Aorta (tissue), 5 donors: ENCODE data around the gene DDX46. TPM values are rescaled to one million over a fixed set of nuclear protein-coding genes. Genes with fewer than 3 reads are reported as not detected.
"Not testable (repeated sequence)": the region's sequence is repeated elsewhere in the genome, so short reads cannot be mapped to it uniquely, and the experiment has no call there.

Experiments
- ATAC-seq: fragments of 200-7000 bp; cut with Tn5 transposase; one replicate; pipeline ENCODE4 v1.9.1; 2022; ENCODE audit warnings: moderate library complexity; ENCODE audit not compliant: low FRiP score
- DNase-seq, 2 donors: peaks; one replicate each; pipeline ENCODE4 v3.0.0-alpha.2; 2020
- H3K27ac ChIP-seq, 2 donors: one replicate each; pipeline ENCODE4 v1.5.1; 2013; ENCODE audit warnings: low read length in 2 of 2, mild to moderate bottlenecking in 2 of 2, moderate library complexity in 2 of 2, control low read depth in 1 of 2, inconsistent platforms in 1 of 2, low read depth in 1 of 2
- H3K27me3 ChIP-seq, 2 donors: one replicate each; pipeline ENCODE4 v1.6.1; 2013; ENCODE audit warnings: control low read depth in 1 of 2, low read length in 1 of 2, mild to moderate bottlenecking in 1 of 2, moderate library complexity in 1 of 2; ENCODE audit not compliant: insufficient read depth in 2 of 2, control insufficient read depth in 1 of 2
- H3K36me3 ChIP-seq, 2 donors: one replicate each; pipeline ENCODE4 v1.6.1; 2013; ENCODE audit warnings: control low read depth in 1 of 2, low read length in 1 of 2, mild to moderate bottlenecking in 1 of 2; ENCODE audit not compliant: insufficient read depth in 2 of 2, control insufficient read depth in 1 of 2
- H3K4me1 ChIP-seq, 2 donors: one replicate each; pipeline ENCODE4 v1.6.1; 2013; ENCODE audit warnings: low read length in 2 of 2, control low read depth in 1 of 2, mild to moderate bottlenecking in 1 of 2, moderate library complexity in 1 of 2; ENCODE audit not compliant: insufficient read depth in 2 of 2, control insufficient read depth in 1 of 2
- H3K4me3 ChIP-seq, 2 donors: one replicate each; pipeline ENCODE4 v1.5.1; 2013; ENCODE audit warnings: low read length in 2 of 2, control low read depth in 1 of 2, mild to moderate bottlenecking in 1 of 2
- H3K9me3 ChIP-seq: one replicate; pipeline ENCODE4 v1.6.1; 2013; ENCODE audit warnings: mild to moderate bottlenecking, low read length; ENCODE audit not compliant: control insufficient read depth
- WGBS, 2 donors: extraction: QIAGEN DNeasy Blood & Tissue Kit; methylation state at CpG; one replicate each; pipeline ENCODE4 v1.1.7; 2013; 5-methylcytosine and 5-hydroxymethylcytosine counted together
- intact Hi-C, 2 donors: fragments of 100-400 bp; cut with DNase I; formaldehyde crosslinking; loops; one replicate each; pipeline versions ENCODE4 v1.14.2 to v1.15.0; 2022
- polyA plus RNA-seq, 2 donors: library from polyadenylated mRNA; stranded (reverse); fragments of 200-250 nt; gene quantifications; one replicate each; pipeline ENCODE4 v1.2.3, GENCODE V29; 2013
- total RNA-seq, 2 donors: library from RNA; stranded (reverse); fragmentation: NEBNext Ultra II Directional; extraction: Animal tissue kit (Norgen Biotek cat#: 25700); gene quantifications; one replicate each; pipeline ENCODE4 v1.2.1, GENCODE V29; 2021
- donor health status: healthy with polysubstance abuse.
- donor health status: Bipolar disorder and iron deficiency.
- donor health status: DM: no; HTN: no; CAD: no.
- donor health status: DM: no; HTN: no; CAD: no.
- donor health status: DM: yes; HTN: yes; CAD: no.

The DDX46 gene
- total and polyA plus RNA-seq, 4 donors = 18.3 to 53.7 (median 40.6) TPM

DNA sequence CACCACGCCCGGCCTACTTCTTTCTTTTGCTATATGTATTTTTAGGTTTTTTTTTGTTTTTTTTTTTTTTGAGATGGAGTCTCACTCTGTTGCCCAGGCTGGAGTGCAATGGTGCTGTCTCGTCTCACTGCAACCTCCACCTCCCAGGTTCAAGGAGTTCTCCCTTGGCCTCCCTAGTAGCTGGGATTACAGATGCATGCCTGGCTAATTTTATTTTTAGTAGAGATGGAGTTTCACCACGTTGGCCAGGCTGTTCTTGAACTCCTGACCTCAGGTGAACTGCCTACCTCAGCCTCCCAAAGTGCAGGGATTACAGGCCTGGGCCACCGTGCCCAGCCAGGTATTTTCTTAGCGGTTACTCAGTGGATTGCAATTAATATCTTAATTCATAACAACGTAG lies 63.3 kb downstream of the DDX46 start:
- no peaks in the 10 kb centered on the region for H3K4me1 ChIP-seq
- intact Hi-C loops = no loop called here
- H3K27ac ChIP-seq = no peak overlapping the region
- H3K9me3 ChIP-seq = no peaks in the 10 kb centered on the region
- 81 to 82% methylated on average over 7 of the region's 7 CpGs for WGBS, 2 donors
- no peak overlapping the region for H3K4me3 ChIP-seq
- no peak for ATAC-seq
- H3K27me3 ChIP-seq = no peaks in the 10 kb centered on the region
- DNase-seq = peak in 1 of 2 donors; percentile 34
- peaks cover 0 to 6% of the 10 kb centered on the region in 2 donors for H3K36me3 ChIP-seq

- intact Hi-C loops = no loop called here
- Histone ChIP-seq H3K27me3 (no peaks in the 10 kb centered on the region), H3K4me3 (no peak overlapping the region), H3K9me3 (no peaks in the 10 kb centered on the region), H3K36me3 (peaks cover 0 to 4% of the 10 kb centered on the region in 2 donors), H3K4me1 (no peaks in the 10 kb centered on the region), H3K27ac (no peak overlapping the region)
- WGBS, 2 donors = 100% methylated on average over 1 of the region's 1 CpG
- ATAC-seq = no peak
- no peak for DNase-seq
These were observed 66.1 kb downstream of the DDX46 start for GRCh38 chr5:134824681-134825080.

DNA sequence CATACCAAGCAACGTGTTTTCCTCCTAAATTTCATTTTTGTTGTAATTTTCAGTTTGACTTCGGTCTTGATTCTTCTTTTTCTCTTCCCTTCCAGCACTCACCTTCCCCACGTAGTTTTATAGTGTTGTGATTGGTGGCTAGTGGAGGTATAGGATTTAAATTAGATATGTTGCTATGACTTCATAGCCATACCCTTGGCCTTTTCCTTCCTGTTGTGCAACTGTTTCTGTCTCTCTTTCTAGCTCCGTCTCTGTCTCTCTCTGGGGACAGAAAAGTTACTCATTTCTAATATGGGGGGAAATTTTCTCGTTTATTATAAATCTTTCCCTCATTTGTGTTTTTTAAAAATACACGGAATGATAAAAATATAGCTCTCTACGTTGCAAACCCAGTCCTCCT lies 66.6 kb downstream of the DDX46 start:
- ATAC-seq = no peak
- WGBS, 2 donors = 88 to 91% methylated on average over 7 of the region's 7 CpGs
- DNase-seq = no peak
- intact Hi-C loops = no loop called here
- Histone ChIP-seq H3K9me3 (no peaks in the 10 kb centered on the region), H3K36me3 (peaks cover 0 to 3% of the 10 kb centered on the region in 2 donors), H3K4me1 (no peaks in the 10 kb centered on the region), H3K27ac (no peak overlapping the region), H3K27me3 (no peaks in the 10 kb centered on the region), H3K4me3 (no peak overlapping the region)

GRCh38 chr5:134833340-134834032 lies 74.9 kb downstream of the DDX46 start:
- intact Hi-C loops = no loop called here
- Histone ChIP-seq H3K9me3 (no peaks in the 10 kb centered on the region), H3K36me3 (no peaks in the 10 kb centered on the region), H3K27ac (peak overlapping the region in 1 of 2 donors; percentile 76), H3K4me3 (no peak overlapping the region), H3K27me3 (no peaks in the 10 kb centered on the region), H3K4me1 (peaks cover 0 to 3% of the 10 kb centered on the region in 2 donors)
- ATAC-seq (no peak), DNase-seq (no peak)
- whole genome bisulfite sequencing, 2 donors = 7 to 13% methylated on average over 3 of the region's 3 CpGs

DNA sequence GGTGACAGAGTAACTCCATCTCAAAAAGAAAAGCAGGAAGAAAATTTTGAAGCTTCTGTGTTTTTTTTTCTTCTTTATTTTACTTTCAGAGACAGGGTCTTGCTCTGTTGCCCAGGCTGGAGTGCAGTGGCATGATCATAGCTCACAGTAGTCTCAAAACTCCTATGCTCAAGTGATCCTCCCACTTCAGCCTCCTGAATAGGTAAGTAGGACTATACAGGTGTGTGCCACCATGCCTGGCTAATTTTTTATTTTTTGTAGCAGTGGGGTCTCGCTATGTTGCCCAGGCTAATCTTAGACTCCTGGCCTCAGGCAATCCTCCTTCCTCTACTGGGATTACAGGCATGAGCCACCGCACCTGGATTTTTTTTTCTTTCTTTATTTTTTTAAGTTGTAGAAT lies 77.0 kb downstream of the DDX46 start:
- ATAC-seq (no peak), DNase-seq (no peak)
- Histone ChIP-seq H3K27ac (peak overlapping the region in 1 of 2 donors; percentile 40), H3K27me3 (no peaks in the 10 kb centered on the region), H3K4me3 (no peak overlapping the region), H3K36me3 (peaks cover 0 to 3% of the 10 kb centered on the region in 2 donors), H3K4me1 (peaks cover 0 to 3% of the 10 kb centered on the region in 2 donors), H3K9me3 (no peaks in the 10 kb centered on the region)
- intact Hi-C loops = no loop called here
- 95 to 96% methylated on average over 2 of the region's 2 CpGs for WGBS, 2 donors

DNA sequence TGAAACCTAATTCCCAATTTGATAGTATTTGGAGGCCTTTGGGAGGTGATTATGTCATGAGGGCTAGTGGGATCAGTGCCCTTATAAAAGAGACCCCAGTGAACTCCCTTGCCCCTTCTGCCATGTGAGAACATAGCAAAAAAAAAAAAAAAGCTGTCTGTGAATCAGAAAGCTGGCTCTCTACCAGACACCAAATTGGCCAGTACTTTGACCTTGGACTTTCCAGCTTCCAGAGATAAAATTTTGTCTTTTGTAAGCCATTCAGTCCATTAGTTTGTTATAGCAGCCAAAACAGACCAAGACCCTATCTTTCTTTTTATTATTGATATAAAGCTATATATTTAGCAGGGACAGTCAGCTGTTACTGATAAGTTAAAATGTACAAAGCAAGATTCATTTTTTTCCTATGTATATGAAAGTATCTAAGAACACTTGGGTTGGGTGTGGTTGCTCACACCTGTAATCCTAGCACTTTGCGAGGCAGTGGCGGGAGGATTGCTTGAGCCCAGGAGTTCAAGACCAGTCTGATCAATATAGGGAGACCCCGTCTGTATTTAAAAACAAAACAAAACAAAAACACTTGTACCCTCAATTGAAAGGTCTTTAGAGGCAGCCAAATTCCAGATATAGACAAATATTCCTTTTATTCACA lies 79.1 kb downstream of the DDX46 start:
- peaks cover 0 to 5% of the 10 kb centered on the region in 2 donors for H3K36me3 ChIP-seq
- intact Hi-C loops = no loop called here
- H3K4me1 ChIP-seq = peaks cover 0 to 3% of the 10 kb centered on the region in 2 donors
- H3K27ac ChIP-seq = no peak overlapping the region
- no peak for DNase-seq
- H3K4me3 ChIP-seq = no peak overlapping the region
- no peaks in the 10 kb centered on the region for H3K9me3 ChIP-seq
- ATAC-seq = no peak
- 84 to 94% methylated on average over 3 of the region's 3 CpGs for whole genome bisulfite sequencing, 2 donors
- H3K27me3 ChIP-seq = no peaks in the 10 kb centered on the region

DNA sequence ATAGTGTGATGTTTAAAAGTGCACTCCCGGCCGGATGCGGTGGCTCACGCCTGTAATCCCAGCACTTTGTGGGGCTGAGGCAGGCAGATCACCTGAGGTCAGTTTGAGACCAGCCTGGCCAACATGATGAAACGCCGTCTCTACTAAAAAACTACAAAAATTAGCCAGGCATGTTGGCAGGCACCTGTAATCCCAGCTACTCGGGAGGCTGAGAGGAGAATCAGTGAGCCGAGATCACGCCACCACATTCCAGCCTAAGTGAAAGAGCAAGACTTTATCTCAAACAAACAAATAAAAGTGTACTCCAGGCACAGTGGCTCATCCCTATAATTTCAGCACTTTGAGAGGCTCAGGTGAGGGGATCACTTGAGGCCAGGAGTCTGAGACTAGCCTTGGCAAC lies 79.8 kb downstream of the DDX46 start:
- ATAC-seq, H3K9me3 ChIP-seq, H3K27me3 ChIP-seq, DNase-seq, intact Hi-C loops, H3K36me3 ChIP-seq, H3K27ac ChIP-seq, H3K4me1 ChIP-seq, H3K4me3 ChIP-seq: not testable (repeated sequence)
- WGBS, 2 donors = 65 to 70% methylated on average over 9 of the region's 9 CpGs

DNA sequence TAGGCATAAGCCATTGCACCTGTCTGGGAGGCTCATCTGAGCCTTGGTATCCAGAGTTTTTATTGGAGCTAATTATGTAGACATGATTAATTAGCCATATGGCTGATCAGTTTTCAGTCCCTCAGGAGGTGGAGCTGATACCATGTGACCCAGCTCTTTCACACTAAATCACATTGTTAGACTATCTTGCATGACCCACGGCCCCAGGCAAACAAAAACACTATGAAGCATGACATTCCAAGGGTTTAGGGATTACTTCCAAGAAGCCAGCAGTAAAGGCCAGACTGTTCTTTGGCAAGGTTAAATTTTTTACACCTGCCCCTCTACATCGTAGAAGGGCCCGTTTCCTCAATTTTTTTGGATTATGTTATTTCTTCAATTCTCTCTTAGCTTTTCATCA lies 82.2 kb downstream of the DDX46 start:
- intact Hi-C loops = loop anchor here in 1 of 2 donors (10.0 kb wide), 1 partner anchor 106 kb away; the partner anchor contains the start of gene CAMLG
- H3K27ac ChIP-seq = no peak overlapping the region
- H3K36me3 ChIP-seq = peaks cover 0 to 5% of the 10 kb centered on the region in 2 donors
- H3K9me3 ChIP-seq = no peaks in the 10 kb centered on the region
- peaks cover 0 to 2% of the 10 kb centered on the region in 2 donors for H3K4me1 ChIP-seq
- no peak for DNase-seq
- no peak overlapping the region for H3K4me3 ChIP-seq
- WGBS, 2 donors = 26 to 31% methylated on average over 3 of the region's 3 CpGs
- no peaks in the 10 kb centered on the region for H3K27me3 ChIP-seq
- ATAC-seq = no peak

GRCh38 chr5:134844252-134844651 lies 85.7 kb downstream of the DDX46 start:
- no peaks in the 10 kb centered on the region for H3K27me3 ChIP-seq
- no peaks in the 10 kb centered on the region for H3K9me3 ChIP-seq
- 95 to 100% methylated on average over 1 of the region's 1 CpG for WGBS, 2 donors
- H3K4me3 ChIP-seq = no peak overlapping the region
- no peak for DNase-seq
- no peak overlapping the region for H3K27ac ChIP-seq
- H3K4me1 ChIP-seq = peaks cover 2% of the 10 kb centered on the region in 2 donors
- intact Hi-C loops = loop anchor here in 1 of 2 donors (10.0 kb wide), 1 partner anchor 109 kb away; the partner anchor contains the start of gene CAMLG
- no peak for ATAC-seq
- H3K36me3 ChIP-seq = peaks cover 0 to 5% of the 10 kb centered on the region in 2 donors
